HS-27A (cell line): Measurements from ENCODE around the gene FGF2.
"Not testable (repeated sequence)": the region's sequence is repeated elsewhere in the genome, so short reads cannot be mapped to it uniquely, and the experiment has no call there.

ENCODE experiments used
- DNase-seq: peaks from one replicate; pipeline ENCODE4 v3.0.0-alpha.2; 2012; ENCODE audit warnings: low read depth, missing footprints

FGF2 gene

DNA sequence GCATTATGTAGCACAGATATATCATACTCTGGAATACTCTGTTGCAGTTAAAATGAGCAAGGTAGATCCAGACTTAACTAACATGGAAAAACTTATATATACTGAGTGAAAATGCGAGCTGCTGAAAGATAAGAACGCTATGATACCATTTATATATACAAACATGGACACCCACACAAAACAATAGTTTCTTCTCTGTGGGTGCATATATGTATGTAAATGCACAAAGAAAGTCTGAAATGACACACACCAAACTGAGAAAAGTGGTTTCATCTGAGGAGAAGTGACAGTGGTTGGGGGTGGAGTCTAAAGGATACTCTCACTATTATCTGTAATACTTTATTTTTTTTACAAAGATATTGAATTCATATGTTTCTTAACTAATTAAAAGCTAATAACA lies 12.2 kb upstream of the FGF2 start:
- DNase-seq: no peak

DNA sequence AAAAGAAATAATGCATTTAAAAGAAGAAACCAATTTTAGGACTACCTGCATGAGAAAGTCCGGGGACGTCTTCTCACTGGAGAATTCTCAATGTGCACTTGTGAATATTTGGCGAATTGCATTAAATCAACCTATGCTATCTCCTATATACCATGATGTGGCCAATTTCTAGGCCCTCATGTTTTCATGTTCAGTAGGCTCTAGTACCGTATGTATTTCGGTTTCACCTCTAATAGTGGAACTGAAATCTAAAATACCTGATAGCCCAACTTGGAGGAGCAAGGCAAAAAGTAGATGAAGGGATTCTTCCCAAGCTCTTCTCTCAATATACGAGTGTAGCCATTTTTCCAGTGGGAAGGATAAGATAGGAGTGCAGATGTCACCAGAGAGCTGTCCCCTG lies 11.4 kb upstream of the FGF2 start:
- DNase-seq: no peak

DNA sequence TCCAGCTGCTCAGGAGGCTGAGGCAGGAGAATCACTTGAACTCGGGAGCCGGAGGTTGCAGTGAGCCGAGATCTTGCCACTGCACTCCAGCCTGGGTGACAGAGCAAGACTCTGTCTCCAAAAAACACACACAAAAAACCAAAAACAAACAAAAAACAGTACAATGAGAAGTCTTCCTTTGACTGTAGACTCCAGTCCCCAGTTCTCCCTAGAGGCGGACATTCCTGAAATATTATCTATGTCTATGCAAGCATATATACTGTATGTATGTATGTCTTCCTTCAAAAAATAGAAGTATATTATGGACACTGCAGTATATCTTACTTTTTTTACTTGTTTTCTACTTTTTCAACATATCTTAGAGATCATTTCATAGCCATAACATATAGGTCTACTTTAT lies 10.2 kb upstream of the FGF2 start:
- DNase-seq: no peak

DNA sequence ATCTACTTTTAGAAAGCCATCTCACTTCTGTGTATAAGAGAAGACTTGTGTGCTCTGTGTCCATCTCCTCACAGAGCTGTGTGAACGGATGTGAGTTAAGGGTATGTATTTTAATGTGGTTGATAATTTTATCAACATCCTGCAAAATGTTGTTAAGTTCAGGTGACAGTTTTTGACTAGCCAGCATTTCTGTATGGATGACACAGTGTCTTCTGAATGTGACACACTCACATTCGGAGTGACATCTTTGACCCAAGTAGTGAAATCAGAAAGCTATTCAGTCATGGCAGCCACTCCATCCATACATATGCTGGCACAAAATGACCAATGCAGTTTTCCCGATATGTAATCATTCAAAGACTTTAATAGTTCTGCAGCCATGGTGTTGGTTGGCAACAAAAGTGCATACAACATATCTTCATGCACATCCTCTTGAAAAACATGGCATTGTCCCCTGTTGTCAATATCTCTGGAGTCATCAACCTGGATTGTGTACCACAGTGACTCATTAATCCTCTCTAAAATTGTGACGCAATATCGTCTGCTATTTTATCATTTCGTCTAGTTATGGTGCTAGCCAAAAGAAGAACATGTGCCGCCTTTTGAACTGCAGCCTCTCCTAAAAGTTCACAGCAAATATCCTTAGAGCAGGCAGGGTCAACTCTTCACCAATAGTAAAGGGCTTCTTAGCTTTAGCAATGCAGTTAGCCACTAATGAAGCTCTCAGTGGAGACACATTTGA lies 6.8 kb upstream of the FGF2 start:
- DNase-seq: no peak

DNA sequence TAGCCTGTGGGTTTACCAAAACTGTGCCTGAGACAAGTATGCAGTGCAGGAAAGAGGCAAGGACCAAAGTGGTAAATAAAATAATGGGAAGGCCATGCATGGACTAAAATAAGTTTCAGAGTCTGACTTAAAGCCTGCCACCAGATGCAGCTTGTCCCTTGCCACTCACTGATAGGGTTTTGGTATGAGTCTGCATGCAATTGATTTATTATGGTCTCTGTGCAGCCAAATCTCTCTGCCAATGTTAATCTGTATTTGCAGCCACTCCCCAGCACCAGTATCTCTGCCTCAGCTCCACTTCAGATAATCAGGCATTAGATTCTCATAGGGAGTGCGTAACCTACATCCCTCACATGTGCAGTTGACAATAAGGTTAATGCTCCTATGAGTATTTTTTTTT lies 5.5 kb upstream of the FGF2 start:
- no peak for DNase-seq

DNA sequence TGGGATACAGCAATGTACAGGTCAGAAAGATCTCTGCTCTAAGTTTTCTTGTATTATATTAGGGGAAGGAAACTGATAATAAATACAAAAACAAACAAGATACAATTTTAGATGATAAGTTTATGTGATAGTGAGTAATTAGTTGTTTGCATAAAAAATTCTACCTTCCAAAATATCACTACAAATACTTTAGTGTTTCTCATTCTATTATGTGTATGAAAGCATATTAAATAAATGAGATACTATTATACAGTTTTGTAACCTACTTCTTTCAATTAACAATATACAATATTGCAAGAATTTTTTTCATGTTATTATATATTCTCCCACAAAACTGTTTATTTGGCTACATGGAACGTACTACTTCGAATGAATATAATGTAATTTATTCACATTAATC lies 4.2 kb upstream of the FGF2 start:
- DNase-seq: no peak

DNA sequence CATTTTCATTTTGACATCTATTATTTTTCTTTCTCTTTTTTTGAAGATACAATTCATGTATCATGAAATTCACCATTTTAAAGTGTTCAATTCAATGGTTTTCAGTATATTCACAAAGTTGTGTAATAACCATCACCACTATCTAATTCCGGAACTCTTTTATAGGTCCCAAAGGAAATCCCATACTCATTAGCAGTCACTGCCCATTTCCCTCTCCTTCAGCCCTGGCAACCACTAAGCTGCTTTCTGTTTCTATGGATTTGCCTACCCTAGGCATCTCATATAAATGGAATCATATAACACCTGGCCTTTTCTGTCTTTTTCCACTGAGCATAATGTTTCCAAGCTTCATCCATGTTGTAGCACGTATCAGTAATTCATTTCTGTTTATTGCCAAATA lies 3.2 kb upstream of the FGF2 start:
- no peak for DNase-seq

DNA sequence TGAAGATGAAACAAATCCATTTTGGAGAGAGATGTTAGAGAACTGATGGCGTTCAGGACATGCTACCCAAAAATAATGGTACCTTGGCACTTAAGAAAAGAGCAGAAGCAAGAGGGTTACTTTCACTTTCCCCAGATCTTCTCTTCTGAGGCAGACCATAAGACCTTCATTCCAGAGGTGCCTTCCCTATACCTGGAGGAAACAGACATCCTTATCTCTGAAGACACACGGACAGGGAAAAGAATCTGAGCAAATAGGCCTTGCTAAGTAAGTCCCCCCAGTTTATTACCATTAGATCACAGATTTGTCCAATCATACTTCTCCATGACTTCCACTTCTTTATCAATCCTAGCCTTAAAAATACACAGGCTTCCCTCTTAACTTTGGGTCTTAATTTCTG lies 2.0 kb upstream of the FGF2 start:
- DNase-seq: no peak

DNA sequence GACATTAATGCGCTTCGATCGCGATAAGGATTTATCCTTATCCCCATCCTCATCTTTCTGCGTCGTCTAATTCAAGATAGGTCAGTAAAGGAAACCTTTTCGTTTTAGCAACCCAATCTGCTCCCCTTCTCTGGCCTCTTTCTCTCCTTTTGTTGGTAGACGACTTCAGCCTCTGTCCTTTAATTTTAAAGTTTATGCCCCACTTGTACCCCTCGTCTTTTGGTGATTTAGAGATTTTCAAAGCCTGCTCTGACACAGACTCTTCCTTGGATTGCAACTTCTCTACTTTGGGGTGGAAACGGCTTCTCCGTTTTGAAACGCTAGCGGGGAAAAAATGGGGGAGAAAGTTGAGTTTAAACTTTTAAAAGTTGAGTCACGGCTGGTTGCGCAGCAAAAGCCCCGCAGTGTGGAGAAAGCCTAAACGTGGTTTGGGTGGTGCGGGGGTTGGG lies 528 bp upstream of the FGF2 start:
- no peak for DNase-seq

DNA sequence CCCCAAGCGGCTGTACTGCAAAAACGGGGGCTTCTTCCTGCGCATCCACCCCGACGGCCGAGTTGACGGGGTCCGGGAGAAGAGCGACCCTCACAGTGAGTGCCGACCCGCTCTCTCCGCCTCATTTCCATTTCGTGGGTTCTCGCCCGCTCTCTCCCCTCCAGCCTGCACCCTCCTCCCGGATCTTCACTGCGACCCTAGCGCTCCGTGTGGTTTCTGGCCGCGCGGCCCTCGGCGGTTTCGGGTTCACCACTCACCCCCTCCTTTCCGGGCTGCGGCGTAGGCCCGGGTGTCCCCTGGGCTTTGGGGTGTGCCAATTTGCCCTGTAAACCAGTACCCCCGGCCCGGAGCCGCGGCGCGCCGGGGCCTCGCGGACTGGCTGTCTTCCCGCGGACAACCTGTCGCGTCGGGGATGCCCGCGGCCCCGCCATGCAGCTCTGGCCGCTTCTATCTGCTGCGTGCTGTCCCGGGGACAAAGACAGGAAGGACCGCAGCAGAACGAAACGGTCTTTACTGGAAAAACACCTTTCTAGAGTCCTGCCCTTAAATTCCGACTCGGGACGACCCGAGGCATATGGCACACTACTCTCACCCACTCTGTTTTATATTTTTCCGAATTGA lies 737 bp downstream of the FGF2 start:
- no peak for DNase-seq

DNA sequence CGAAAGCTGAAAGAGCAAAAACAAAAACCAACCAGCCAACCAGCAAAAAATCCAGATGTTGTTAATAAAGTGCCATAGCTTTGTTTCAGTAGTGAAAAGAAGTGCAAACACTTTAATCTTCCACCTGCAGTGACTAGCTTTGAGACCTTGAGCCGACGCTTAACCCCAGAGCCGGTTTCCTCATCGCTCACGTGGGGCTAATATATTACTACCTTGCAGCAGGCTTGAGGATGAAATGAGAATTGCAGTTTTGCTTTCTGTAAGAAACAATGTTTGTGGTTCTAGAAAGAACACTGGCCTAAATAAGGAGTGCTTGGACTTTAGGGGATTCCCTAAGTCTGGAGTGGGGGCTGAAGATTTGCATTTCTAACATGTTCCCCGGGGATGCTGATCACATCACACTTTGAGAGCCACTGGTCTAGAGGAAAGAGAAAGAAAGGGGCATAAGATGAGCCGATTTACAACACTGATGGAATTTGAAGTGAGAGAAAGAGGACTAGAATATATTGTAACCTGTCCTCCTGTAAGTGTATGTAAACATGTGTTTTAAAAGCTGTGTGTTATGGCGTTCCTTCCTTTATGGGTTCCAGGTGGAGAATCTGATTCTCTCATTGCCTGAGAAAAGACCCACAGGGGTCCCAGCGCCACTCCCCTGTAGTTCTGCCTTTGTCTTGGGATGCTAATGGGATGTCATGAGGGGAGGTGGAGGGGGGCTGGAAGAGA lies 1.4 kb downstream of the FGF2 start:
- no peak for DNase-seq

DNA sequence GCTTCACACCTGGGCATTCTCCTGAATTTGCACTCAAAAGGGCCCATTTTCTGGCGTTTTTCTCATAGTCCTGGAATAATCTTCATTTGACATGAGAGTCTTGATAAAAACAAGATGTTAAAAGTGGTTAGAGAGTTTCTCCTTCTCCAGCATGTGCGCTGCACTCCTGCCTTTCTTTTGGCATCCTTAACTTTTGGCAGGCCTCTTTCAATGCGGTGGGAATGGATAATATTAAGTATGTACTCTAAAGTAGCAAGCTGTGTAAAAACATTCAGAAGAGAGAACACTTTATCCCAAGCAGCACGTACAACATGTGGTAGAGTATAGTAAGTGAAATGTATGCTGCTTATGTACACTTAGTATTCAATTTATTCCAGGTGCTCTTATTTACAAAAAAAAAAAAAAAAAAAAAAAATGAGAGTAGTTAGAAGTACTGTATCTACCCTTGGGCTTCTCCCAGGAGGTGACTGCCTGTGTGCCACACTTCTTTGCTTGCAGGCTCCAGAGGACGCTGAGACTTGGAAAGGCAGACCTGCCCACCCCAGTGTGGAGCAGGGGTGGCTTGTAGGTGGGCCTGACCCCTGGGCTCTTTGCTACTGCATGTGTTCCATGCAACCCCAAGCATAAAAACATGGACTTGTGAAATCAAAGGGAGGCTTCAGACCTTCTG lies 3.9 kb downstream of the FGF2 start:
- no peak for DNase-seq

DNA sequence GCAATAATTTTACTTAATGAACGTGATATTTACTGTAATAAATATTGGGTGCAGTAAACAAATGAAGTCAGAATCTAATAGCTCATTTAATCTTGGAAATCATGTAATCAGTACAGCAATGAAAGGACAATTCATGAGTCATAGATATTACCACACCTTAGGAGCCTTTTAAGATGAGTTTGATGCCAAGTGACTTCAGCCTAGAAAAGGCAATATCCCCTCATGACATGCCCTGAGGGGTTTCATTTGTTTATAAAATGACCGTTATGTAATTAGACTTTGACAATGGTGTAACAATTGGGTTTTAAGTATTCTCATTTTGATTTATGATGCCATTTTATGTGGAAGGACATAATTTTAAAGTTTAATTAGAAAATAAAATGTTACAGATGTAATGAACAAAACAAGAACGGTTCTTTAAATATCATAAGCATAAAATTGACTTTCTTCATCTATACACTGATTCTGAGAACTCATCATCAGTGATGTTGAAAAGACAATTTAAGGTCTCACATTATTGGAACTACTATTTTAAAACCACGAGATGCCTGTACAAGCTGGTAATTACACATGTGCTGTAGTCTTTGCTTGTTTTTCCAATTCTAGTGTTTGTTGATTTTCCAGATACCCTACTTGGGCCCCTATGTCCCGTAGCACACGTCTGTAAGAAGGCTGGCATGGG lies 5.0 kb downstream of the FGF2 start:
- DNase-seq: no peak

DNA sequence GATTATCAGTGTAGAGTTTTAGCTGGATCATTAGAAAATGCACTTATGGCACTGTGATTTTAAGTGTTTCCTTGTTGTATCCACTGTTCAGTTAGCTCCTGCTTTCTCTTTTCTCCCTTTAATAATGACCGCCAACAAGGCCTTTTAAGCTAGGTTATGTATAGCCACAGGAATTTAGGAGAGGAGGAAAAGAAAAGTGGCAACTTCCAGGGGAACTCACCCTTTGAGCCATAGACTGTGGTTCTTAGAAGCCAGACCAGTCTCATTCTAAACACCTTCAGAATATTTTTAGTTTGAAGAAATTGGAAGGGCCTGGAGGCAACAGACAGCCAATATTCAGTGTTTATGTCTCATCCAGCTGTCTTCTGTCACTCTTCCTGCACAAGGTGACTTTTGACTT lies 6.1 kb downstream of the FGF2 start:
- DNase-seq: no peak

DNA sequence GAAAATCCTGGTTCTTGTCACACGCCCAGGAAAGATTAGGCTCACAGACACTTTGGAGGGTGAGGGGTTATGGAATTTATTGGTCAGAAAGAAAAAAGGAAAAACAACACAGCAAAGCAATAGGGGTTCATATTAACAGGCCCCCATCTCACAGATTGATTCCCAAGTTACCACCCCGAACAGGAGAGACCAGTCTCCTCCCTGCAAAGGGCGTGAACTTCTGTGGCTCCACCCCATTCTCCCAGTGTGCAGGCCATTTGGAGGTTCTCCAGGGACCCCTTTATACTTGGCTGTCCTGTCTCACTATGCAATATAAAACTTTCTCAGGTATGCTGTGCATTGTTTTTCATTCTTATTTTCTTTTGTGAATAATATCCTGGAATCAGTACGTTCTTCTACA lies 7.4 kb downstream of the FGF2 start:
- DNase-seq: no peak

DNA sequence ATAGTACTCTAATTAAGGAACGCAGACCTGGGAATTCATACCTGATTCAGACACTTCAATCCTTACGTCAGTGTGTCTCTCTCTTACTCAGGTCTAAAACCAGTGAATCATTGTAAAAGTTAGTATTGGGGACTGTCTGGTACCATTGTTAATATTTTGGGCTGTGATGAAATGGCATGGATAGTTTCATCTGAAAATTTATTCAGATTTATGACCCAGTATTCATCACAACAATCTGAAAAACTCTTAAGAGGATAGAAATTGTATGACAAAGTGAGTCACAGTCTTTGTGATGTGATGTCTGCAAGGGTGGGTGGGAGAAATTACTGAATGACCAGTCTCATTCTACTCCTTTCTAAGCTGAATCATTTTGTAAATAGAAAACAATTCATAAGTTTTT lies 10.3 kb downstream of the FGF2 start:
- DNase-seq: no peak

DNA sequence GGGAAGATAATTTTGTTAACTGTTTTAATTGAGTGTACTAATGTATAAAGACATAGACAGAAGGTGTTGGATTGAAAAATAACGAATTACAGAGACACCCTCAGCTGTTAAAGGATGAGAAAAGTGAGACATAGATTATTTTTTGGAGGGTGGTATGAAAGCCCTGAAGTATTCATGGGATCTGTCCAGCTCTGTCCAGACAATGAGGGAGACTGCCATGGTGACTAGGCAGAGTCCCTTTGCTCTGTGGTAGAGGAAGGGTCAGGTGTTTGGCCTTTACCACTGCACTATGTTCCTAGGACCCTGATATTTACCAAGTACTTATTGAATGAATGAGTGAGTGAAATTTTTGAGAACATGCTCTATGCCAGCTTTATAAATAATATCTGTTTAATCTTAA lies 11.4 kb downstream of the FGF2 start:
- DNase-seq: no peak

DNA sequence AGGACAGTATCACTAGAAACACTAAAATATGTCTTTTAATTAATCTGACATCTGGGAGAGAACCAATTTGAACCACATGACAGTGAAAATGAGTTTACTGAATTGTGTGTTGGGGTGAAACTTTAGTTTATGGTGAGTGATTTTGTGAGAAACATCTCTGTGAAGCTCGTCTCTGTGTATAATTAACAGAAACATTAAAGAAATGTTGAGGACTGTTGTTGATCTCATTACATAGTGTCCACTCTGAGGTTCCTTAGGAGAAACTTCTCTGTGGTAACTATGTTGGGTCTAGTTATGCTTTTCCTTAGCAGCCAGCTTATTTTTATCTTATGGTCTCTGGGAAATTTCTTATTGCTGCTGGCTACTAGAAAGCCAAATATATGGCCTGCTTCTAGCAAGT lies 15.8 kb downstream of the FGF2 start:
- no peak for DNase-seq

DNA sequence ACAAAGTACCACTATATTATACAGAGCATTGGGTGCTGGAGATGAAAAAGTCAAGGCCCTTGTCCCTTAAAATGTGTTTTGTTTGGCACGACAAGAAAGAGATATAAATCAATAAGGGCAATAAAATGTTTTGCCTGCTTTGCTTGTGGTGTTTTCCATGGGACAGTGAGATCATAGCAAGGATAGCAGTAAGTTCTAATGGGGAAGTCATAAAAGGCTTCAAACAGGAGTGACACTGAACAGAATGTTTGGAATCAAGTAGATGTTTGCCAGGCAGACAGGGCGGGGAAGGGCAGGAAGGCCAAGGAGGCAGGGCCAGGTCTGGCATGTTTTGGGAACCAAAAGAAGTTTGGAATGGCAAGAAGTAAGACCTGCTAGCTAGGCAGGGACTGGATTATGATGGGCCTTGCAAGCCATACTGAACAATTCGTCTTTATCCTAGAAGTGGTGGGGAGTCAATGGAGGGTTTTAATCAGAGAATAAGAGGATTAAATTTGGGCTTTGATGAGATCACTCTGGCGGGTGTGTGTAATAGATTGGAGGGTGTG lies 16.4 kb downstream of the FGF2 start:
- no peak for DNase-seq

DNA sequence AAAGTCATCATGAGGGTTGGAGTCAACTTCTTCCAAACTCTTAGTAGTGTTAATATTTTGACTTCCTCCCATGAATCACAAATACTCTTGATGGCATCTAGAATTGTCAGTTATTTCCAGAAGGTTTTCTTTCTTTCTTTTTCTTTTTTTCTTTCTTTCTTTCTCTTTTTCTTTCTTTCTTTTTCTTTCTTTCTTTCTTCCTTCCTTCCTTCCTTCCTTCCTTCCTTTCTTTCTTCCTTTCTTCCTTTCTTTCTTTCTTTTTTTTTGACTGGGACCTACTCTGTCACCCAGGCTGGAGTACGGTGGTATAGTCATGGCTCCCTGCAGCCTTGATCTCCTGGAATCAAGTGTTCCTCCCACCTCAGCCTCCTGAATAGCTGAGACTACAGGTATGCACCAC lies 17.8 kb downstream of the FGF2 start:
- not testable (repeated sequence) for DNase-seq

DNA sequence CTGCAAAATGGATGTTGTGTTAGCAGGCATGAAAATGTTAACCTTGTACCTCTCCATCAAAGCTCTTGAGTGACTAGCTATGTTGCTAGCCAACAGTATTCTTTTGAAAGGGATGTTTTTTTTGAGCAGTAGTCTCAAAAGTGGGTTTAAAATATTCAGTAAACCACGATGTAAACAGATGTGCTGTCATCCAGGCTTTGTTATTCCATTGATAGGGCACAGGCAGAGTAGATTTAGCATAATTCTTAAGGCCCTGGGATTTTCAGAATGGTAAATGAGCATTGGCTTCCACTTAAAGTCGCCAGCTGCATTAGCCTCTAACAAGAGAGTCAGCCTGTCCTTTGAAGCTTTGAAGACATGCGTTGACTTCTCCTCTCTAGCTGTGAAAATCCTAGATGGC lies 18.4 kb downstream of the FGF2 start:
- no peak for DNase-seq

DNA sequence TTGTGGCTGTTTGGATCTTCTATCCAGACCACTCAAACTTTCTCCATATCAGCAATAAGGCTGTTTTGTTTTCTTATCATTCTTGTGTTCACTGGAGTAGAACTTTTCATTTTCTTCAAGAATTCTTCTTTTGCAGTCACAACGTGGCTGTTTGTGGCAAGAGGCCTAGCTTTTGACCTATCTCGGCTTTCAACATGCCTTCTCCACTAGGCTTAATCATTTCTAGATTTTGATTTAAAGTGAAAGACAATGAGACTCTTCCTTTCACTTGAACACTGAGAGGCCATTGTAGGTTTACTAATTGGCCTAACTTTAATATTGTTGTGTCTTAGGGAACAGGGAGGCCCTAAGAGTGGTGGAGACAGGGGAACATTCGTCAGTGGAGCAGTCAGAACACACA lies 19.1 kb downstream of the FGF2 start:
- DNase-seq: no peak
